Mesendoderm (in vitro differentiated cells): Measurements from ENCODE around the gene REPIN1.

Experiments used
- DNase-seq: peaks from one replicate; pipeline ENCODE4 v3.0.0; 2013
- H2AK5ac ChIP-seq: 2 replicates; pipeline ENCODE4 v1.6.1; 2013; ENCODE audit warnings: low read length, inconsistent platforms
- H2BK120ac ChIP-seq: 2 replicates; pipeline ENCODE4 v1.6.1; 2013; ENCODE audit warnings: low read depth, mild to moderate bottlenecking, low read length, moderate library complexity, mixed read lengths
- H2BK15ac ChIP-seq: replicated peaks from 2 replicates; pipeline ENCODE4 v1.6.1; 2013; ENCODE audit warnings: low read depth, mild to moderate bottlenecking, moderate library complexity
- H2BK5ac ChIP-seq: 2 replicates; pipeline ENCODE4 v1.6.1; 2013; ENCODE audit warnings: low read length, inconsistent platforms
- H3K18ac ChIP-seq: 2 replicates; pipeline ENCODE4 v1.6.1; 2013; ENCODE audit warnings: mild to moderate bottlenecking, low read length, mixed read lengths
- H3K23ac ChIP-seq: one replicate; pipeline ENCODE4 v1.6.1; 2013; ENCODE audit warnings: low read length
- H3K27ac ChIP-seq: 2 replicates; pipeline ENCODE4 v1.5.1; 2013; ENCODE audit warnings: low read depth, mild to moderate bottlenecking, inconsistent platforms, low read length, moderate library complexity
- H3K27me3 ChIP-seq: 2 replicates; pipeline ENCODE4 v1.6.1; 2013; ENCODE audit warnings: low read length, control low read depth, mild to moderate bottlenecking, inconsistent platforms; ENCODE audit not compliant: insufficient read depth, poor library complexity
- H3K36me3 ChIP-seq: 2 replicates; pipeline ENCODE4 v1.6.1; 2013; ENCODE audit warnings: low read length, inconsistent platforms; ENCODE audit not compliant: control insufficient read depth, insufficient read depth
- H3K4ac ChIP-seq: one replicate; pipeline ENCODE4 v1.6.1; 2013; ENCODE audit warnings: low read depth, mild to moderate bottlenecking, low read length, moderate library complexity
- H3K4me1 ChIP-seq: 2 replicates; pipeline ENCODE4 v1.6.1; 2013; ENCODE audit warnings: low read depth, low read length, inconsistent platforms; ENCODE audit not compliant: control insufficient read depth
- H3K4me2 ChIP-seq: 2 replicates; pipeline ENCODE4 v1.6.1; 2013; ENCODE audit warnings: low read length
- H3K4me3 ChIP-seq: 2 replicates; pipeline ENCODE4 v1.5.1; 2013; ENCODE audit warnings: mild to moderate bottlenecking, low read length
- H3K56ac ChIP-seq: one replicate; pipeline ENCODE4 v1.6.1; 2013; ENCODE audit warnings: low read length
- H3K79me1 ChIP-seq: 2 replicates; pipeline ENCODE4 v1.6.1; 2013; ENCODE audit warnings: low read length, inconsistent platforms
- H3K79me2 ChIP-seq: 2 replicates; pipeline ENCODE4 v1.6.1; 2013; ENCODE audit warnings: mild to moderate bottlenecking, low read length; ENCODE audit not compliant: control insufficient read depth, insufficient read depth
- H3K9ac ChIP-seq: 2 replicates; pipeline ENCODE4 v1.6.1; 2013; ENCODE audit warnings: low read length, inconsistent platforms
- H4K5ac ChIP-seq: one replicate; pipeline ENCODE4 v1.6.1; 2013; ENCODE audit warnings: low read length
- H4K8ac ChIP-seq: one replicate; pipeline ENCODE4 v1.6.1; 2013; ENCODE audit warnings: low read depth, mild to moderate bottlenecking, control low read depth, low read length, moderate library complexity
- whole genome bisulfite sequencing: extraction: QIAGEN DNeasy Blood & Tissue Kit; methylation state at CpG from one replicate; pipeline ENCODE4 v1.1.7; 2013; ENCODE audit warnings: low lambda C conversion rate, missing lambda C conversion rate; ENCODE audit not compliant: insufficient coverage; ENCODE audit errors: extremely low coverage; 5-methylcytosine and 5-hydroxymethylcytosine counted together

REPIN1 gene

DNA sequence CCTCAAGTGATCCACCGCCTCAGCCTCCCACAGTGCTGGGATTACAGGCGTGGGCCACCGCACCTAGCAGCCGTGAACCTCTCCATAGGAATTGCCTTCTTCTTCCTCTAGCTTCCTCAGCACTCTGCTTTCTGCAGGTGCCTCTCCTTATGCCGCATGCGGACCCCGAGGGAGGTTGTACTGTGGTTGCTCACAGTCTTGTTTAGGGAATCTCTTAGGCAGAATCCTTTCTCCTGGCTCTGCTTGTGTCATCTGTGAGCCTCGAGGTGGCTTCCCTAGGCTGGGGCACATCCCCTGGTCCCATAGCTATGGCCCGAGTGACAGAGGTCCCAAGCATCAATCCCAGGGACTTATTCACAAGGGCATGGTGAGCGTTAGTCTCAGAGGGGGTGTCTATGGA is 48.6 kb downstream of the REPIN1 start:
- H3K79me1 ChIP-seq: no peaks in the 10 kb centered on the region
- H3K27ac ChIP-seq: no peak overlapping the region
- H4K5ac ChIP-seq: no peak overlapping the region
- no peak overlapping the region for H3K4me3 ChIP-seq
- no peaks in the 10 kb centered on the region for H3K36me3 ChIP-seq
- no peak overlapping the region for H3K18ac ChIP-seq
- H2BK15ac ChIP-seq: no peak overlapping the region
- no peaks in the 10 kb centered on the region for H3K27me3 ChIP-seq
- H2BK120ac ChIP-seq: no peak overlapping the region
- H2BK5ac ChIP-seq: no peak overlapping the region
- no peak overlapping the region for H2AK5ac ChIP-seq
- no peak overlapping the region for H3K9ac ChIP-seq
- H3K4me2 ChIP-seq: no peak overlapping the region
- no peak overlapping the region for H3K56ac ChIP-seq
- WGBS: no CpG with 5 or more reads among the region's 10 CpGs
- no peaks in the 10 kb centered on the region for H3K79me2 ChIP-seq
- no peak for DNase-seq
- H3K4me1 ChIP-seq: no peaks in the 10 kb centered on the region
- H3K4ac ChIP-seq: no peak overlapping the region
- H3K23ac ChIP-seq: no peak overlapping the region
- no peak overlapping the region for H4K8ac ChIP-seq

DNA sequence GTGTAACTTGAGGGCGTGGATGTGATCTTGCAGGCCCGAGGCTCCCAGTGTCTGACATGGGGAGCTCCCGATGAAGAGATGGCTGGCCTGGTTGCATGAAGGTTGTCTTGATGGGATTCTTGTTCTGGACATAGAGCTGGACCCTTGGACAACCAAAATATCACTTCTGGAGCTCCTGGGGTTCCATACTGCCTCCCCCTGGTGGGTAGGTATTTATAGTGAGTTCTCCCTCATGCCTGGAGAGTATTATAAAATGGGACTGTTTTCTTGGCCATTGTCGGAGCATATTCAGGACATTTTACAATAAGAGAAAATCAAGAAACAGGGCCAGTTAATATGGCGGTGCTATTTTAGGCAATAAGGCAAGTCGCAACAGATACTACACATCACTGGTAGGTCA is 49.2 kb downstream of the REPIN1 start:
- H3K9ac ChIP-seq: no peak overlapping the region
- no CpG with 5 or more reads among the region's 6 CpGs for WGBS
- H3K79me1 ChIP-seq: no peaks in the 10 kb centered on the region
- no peaks in the 10 kb centered on the region for H3K79me2 ChIP-seq
- H3K27ac ChIP-seq: no peak overlapping the region
- H4K5ac ChIP-seq: no peak overlapping the region
- H4K8ac ChIP-seq: no peak overlapping the region
- no peak overlapping the region for H2BK5ac ChIP-seq
- H3K23ac ChIP-seq: no peak overlapping the region
- no peak overlapping the region for H2BK120ac ChIP-seq
- H3K4me2 ChIP-seq: no peak overlapping the region
- no peak overlapping the region for H3K56ac ChIP-seq
- DNase-seq: no peak
- H3K4me1 ChIP-seq: no peaks in the 10 kb centered on the region
- H3K18ac ChIP-seq: no peak overlapping the region
- no peaks in the 10 kb centered on the region for H3K36me3 ChIP-seq
- H3K4ac ChIP-seq: no peak overlapping the region
- H2BK15ac ChIP-seq: no peak overlapping the region
- no peaks in the 10 kb centered on the region for H3K27me3 ChIP-seq
- H3K4me3 ChIP-seq: no peak overlapping the region
- no peak overlapping the region for H2AK5ac ChIP-seq

- Histone ChIP-seq H3K4me3 (no peak overlapping the region), H3K4me2 (no peak overlapping the region), H3K4ac (no peak overlapping the region), H2BK5ac (no peak overlapping the region), H3K23ac (no peak overlapping the region), H3K79me1 (no peaks in the 10 kb centered on the region), H2AK5ac (no peak overlapping the region), H2BK15ac (no peak overlapping the region), H4K8ac (no peak overlapping the region), H3K27ac (no peak overlapping the region), H3K56ac (no peak overlapping the region), H3K27me3 (no peaks in the 10 kb centered on the region), H3K79me2 (no peaks in the 10 kb centered on the region), H3K4me1 (no peaks in the 10 kb centered on the region), H3K9ac (no peak overlapping the region), H3K36me3 (no peaks in the 10 kb centered on the region), H2BK120ac (no peak overlapping the region), H4K5ac (no peak overlapping the region), H3K18ac (no peak overlapping the region)
- no CpG with 5 or more reads among the region's 2 CpGs for WGBS
- no peak for DNase-seq
Observed at GRCh38 chr7:150420242-150420641, 51.6 kb downstream of the REPIN1 start.

GRCh38 chr7:150420987-150421674 is 52.5 kb downstream of the REPIN1 start:
- DNase-seq: peak; percentile 84
- H3K27me3 ChIP-seq: no peaks in the 10 kb centered on the region
- no peaks in the 10 kb centered on the region for H3K36me3 ChIP-seq
- no peak overlapping the region for H3K27ac ChIP-seq
- no peak overlapping the region for H4K5ac ChIP-seq
- no CpG with 5 or more reads among the region's 27 CpGs for WGBS
- H3K9ac ChIP-seq: no peak overlapping the region
- H4K8ac ChIP-seq: no peak overlapping the region
- H2BK15ac ChIP-seq: no peak overlapping the region
- no peak overlapping the region for H3K4me2 ChIP-seq
- H3K4ac ChIP-seq: no peak overlapping the region
- H3K18ac ChIP-seq: no peak overlapping the region
- no peaks in the 10 kb centered on the region for H3K4me1 ChIP-seq
- H3K56ac ChIP-seq: no peak overlapping the region
- no peaks in the 10 kb centered on the region for H3K79me1 ChIP-seq
- H2AK5ac ChIP-seq: no peak overlapping the region
- no peak overlapping the region for H2BK5ac ChIP-seq
- H3K79me2 ChIP-seq: no peaks in the 10 kb centered on the region
- H2BK120ac ChIP-seq: no peak overlapping the region
- H3K4me3 ChIP-seq: no peak overlapping the region
- H3K23ac ChIP-seq: no peak overlapping the region

DNA sequence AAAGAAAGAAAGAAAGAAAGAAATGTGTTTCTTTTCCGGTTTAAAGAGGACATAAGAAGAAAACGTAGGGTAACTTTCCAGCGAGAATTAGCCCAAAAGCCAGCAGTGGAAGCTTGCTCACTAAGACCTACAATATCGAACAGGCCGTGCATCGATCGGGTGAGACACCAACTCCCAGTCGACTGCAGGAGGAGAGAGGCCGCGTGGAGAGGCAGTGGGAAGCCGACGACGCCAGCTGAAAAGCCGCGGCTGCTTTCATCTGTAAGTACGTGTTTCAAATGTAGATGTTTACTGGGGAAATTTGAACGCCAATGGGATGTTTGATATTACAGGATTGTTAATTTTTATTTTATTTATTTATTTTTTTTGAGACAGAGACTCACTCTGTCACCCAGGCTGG is 53.2 kb downstream of the REPIN1 start:
- Histone ChIP-seq H2AK5ac (no peak overlapping the region), H3K18ac (no peak overlapping the region), H3K56ac (no peak overlapping the region), H3K9ac (no peak overlapping the region), H4K5ac (no peak overlapping the region), H4K8ac (no peak overlapping the region), H3K79me2 (no peaks in the 10 kb centered on the region), H3K27me3 (no peaks in the 10 kb centered on the region), H3K4me2 (no peak overlapping the region), H3K36me3 (no peaks in the 10 kb centered on the region), H2BK120ac (no peak overlapping the region), H3K23ac (no peak overlapping the region), H3K79me1 (no peaks in the 10 kb centered on the region), H3K27ac (no peak overlapping the region), H2BK5ac (no peak overlapping the region), H2BK15ac (no peak overlapping the region), H3K4ac (no peak overlapping the region), H3K4me3 (no peak overlapping the region), H3K4me1 (no peaks in the 10 kb centered on the region)
- no CpG with 5 or more reads among the region's 17 CpGs for WGBS
- DNase-seq: no peak
